ENCODE measurements around the gene FGF14.

FGF14 gene

GRCh38 chr13:102311419-102311796 is 90.4 kb downstream of the FGF14 start:
- no peaks in the 10 kb centered on the region for H3K36me3 ChIP-seq (ENCODE audit: control insufficient read depth, insufficient read depth, low read length)
- H3K27me3 ChIP-seq (replicated peaks; ENCODE audit: control insufficient read depth, insufficient read depth, low read length), result 0 out of 2 replicates have a peak, but pooled peaks cover 1% of the 10 kb centered on the region
- no peak overlapping the region for H3K4me3 ChIP-seq (replicated peaks; ENCODE audit: low read depth, low read length)
- no peak for DNase-seq (ENCODE audit: extremely low read depth, insufficient read length)
- TF ChIP-seq, protein P1, sequence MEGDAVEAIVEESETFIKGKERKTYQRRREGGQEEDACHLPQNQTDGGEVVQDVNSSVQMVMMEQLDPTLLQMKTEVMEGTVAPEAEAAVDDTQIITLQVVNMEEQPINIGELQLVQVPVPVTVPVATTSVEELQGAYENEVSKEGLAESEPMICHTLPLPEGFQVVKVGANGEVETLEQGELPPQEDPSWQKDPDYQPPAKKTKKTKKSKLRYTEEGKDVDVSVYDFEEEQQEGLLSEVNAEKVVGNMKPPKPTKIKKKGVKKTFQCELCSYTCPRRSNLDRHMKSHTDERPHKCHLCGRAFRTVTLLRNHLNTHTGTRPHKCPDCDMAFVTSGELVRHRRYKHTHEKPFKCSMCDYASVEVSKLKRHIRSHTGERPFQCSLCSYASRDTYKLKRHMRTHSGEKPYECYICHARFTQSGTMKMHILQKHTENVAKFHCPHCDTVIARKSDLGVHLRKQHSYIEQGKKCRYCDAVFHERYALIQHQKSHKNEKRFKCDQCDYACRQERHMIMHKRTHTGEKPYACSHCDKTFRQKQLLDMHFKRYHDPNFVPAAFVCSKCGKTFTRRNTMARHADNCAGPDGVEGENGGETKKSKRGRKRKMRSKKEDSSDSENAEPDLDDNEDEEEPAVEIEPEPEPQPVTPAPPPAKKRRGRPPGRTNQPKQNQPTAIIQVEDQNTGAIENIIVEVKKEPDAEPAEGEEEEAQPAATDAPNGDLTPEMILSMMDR (IDR thresholded peaks at IDR 0.05; ENCODE audit: insufficient read depth, low read length, poor library complexity, severe bottlenecking), result no peak

GRCh38 chr13:102310691-102311418 is 91.0 kb downstream of the FGF14 start:
- Histone ChIP-seq H3K4me3 (replicated peaks; ENCODE audit: low read depth, low read length) (no peak overlapping the region), H3K27me3 (replicated peaks; ENCODE audit: control insufficient read depth, insufficient read depth, low read length) (0 out of 2 replicates have a peak, but pooled peaks cover 1% of the 10 kb centered on the region), H3K36me3 (ENCODE audit: control insufficient read depth, insufficient read depth, low read length) (no peaks in the 10 kb centered on the region)
- TF ChIP-seq, protein P1 (IDR thresholded peaks at IDR 0.05; ENCODE audit: insufficient read depth, low read length, poor library complexity, severe bottlenecking), result no peak
- no peak for DNase-seq (ENCODE audit: extremely low read depth, insufficient read length)

GRCh38 chr13:102309110-102309509 is 92.7 kb downstream of the FGF14 start:
- DNase-seq (ENCODE audit: extremely low read depth, insufficient read length), result no peak

DNA sequence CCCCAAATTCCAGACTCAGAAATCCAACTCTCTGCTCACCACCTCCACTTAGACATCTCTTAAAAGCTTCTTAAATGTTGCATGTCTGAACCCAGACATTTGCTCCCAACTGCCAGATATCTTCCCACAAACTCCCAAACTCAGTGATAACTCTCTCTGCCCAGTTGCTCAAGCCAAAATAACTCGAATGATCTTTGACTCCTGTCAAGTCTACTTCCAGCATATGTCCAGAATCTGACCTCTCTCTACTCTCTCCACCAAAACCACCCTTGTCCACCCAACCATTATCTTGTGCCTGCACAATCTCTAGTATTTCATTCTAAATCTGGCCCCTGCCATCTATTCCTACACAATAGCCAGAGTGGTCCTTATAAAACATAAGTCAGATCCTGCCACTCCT is 99.3 kb downstream of the FGF14 start:
- TF ChIP-seq, protein P1 (IDR thresholded peaks at IDR 0.05; ENCODE audit: insufficient read depth, low read length, poor library complexity, severe bottlenecking), result no peak

More at GRCh38 chr13:102309110-102309509, 92.7 kb downstream of the FGF14 start:
- 0 out of 2 replicates have a peak, but pooled peaks cover 1% of the 10 kb centered on the region for H3K27me3 ChIP-seq (replicated peaks; ENCODE audit: control insufficient read depth, insufficient read depth, low read length)
- TF ChIP-seq, protein P1 (IDR thresholded peaks at IDR 0.05; ENCODE audit: insufficient read depth, low read length, poor library complexity, severe bottlenecking), result no peak
- H3K4me3 ChIP-seq (replicated peaks; ENCODE audit: low read depth, low read length), result no peak overlapping the region
- H3K36me3 ChIP-seq (ENCODE audit: control insufficient read depth, insufficient read depth, low read length), result no peaks in the 10 kb centered on the region

DNA sequence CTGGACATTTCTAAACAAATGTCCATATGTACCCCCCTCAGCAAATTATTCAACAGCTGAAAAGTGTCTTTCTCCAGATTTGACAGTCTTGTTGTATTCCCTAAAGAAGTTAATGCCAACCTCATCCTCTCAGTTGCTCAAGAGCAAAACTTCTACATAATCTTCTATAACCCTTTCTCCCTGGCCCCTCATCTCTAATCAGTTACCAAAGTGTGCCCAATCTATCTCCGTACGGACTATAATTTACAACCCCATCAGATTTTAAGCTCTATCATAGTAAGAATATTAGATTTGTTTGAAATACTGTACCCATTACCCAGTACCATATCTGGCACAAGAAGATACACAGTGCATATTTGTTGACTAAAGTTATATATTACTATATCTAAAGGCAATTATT is 101.5 kb downstream of the FGF14 start:
- DNase-seq (ENCODE audit: extremely low read depth, insufficient read length), result no peak
- Histone ChIP-seq H3K36me3 (ENCODE audit: control insufficient read depth, insufficient read depth, low read length) (no peaks in the 10 kb centered on the region), H3K4me3 (replicated peaks; ENCODE audit: low read depth, low read length) (no peak overlapping the region), H3K27me3 (replicated peaks; ENCODE audit: control insufficient read depth, insufficient read depth, low read length) (no peaks in the 10 kb centered on the region)
- TF ChIP-seq, protein P1 (IDR thresholded peaks at IDR 0.05; ENCODE audit: insufficient read depth, low read length, poor library complexity, severe bottlenecking), result no peak

More for the DNA sequence above, 99.3 kb downstream of the FGF14 start:
- Histone ChIP-seq H3K4me3 (replicated peaks; ENCODE audit: low read depth, low read length) (no peak overlapping the region), H3K36me3 (ENCODE audit: control insufficient read depth, insufficient read depth, low read length) (no peaks in the 10 kb centered on the region), H3K27me3 (replicated peaks; ENCODE audit: control insufficient read depth, insufficient read depth, low read length) (0 out of 2 replicates have a peak, but pooled peaks cover 1% of the 10 kb centered on the region)
- no peak for DNase-seq (ENCODE audit: extremely low read depth, insufficient read length)
